NCI-H128 (cell line): ENCODE data around the gene GDPD5.
"Not testable (repeated sequence)": the region's sequence is repeated elsewhere in the genome, so short reads cannot be mapped to it uniquely, and the experiment has no call there.

Experiments
- DNase-seq: peaks from one replicate; lab custom pipeline; 2025; ENCODE audit not compliant: unreplicated experiment; lab: John Stamatoyannopoulos, UW

Gene GDPD5

DNA sequence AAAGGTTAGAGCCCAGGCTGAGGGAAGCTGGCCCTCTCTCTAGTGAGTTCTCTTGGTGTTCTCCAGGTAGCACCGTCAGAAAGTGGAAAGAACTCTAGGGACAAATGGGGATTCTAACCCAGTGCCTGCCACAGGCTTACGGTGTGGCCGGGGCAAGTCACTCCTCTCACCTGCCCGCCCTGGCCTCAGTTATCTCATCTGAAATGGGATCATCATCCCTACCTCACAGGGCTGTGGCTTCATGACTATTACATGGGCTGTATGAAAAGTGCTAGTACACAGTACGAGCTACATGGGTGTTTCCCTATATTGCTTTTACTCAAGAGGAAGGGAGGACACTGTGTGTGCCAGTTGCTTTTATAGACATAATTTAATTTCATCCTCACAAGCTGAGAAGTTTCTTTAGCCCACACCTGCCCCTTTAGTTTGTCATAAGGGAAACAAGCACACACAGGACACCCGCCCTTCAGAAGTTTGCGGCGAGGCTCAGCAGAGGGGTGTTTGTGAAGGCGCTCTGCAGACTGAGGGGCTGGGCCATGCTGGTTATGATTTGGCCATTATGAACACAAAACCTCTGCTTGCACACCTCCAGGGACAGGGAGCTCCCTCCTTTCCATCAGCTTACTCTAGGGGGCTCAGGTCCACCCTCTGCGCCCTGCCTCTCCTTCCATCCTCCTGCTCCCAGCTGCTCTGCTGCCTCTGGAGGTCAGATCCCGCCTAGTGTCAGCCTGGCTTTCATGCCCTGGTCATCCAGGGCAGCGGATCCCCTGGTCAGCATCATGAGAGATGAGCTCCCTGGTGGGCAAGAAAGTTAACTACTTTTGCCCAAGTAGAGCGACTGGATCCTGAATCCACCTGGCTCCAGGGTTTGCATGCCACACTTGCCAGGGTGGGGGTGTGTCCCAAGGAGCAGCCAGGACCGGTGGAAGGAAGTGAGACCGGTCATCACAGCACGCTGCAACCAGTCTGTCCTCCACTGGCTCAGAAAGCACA is 93.9 kb downstream of the GDPD5 start:
- no peak for DNase-seq

DNA sequence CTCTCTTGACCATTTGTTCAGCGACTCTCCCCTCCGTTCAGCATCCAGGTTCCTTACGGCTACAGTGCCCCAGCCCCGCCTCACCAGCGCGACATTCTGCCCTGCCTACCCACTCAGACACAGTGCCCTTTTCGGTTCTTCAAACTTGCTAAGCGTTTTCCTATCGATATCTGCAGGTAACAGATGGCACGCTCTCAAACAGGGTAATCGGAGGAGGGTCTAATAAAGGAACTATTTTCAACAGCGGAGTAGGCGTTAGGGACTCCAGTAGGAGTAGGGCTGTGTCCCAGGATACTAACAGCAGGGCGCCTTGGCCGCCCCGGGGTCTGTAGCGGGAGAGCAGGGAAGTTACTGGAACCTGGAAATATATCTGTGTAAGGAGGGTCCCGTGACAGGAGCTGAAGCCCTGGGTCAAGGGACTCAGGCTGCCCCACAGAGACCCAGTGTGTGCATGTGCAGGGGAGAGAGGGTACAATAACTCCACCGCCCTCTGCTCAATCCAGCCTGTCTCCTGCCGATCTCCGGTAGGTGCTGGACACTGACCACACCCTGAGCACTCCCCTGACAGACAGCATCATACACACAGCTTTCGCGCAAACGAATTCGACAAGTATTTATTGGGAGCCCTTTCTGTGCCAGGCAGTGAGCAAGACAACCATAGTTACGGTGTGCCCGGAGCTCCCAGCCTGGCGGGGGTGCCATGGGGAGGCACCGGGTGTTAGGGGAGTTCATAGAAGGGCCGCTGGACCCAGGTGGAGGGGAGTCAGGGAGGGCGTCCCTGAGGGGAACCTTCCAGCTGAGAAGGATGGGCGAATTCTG is 94.8 kb downstream of the GDPD5 start:
- DNase-seq: no peak

DNA sequence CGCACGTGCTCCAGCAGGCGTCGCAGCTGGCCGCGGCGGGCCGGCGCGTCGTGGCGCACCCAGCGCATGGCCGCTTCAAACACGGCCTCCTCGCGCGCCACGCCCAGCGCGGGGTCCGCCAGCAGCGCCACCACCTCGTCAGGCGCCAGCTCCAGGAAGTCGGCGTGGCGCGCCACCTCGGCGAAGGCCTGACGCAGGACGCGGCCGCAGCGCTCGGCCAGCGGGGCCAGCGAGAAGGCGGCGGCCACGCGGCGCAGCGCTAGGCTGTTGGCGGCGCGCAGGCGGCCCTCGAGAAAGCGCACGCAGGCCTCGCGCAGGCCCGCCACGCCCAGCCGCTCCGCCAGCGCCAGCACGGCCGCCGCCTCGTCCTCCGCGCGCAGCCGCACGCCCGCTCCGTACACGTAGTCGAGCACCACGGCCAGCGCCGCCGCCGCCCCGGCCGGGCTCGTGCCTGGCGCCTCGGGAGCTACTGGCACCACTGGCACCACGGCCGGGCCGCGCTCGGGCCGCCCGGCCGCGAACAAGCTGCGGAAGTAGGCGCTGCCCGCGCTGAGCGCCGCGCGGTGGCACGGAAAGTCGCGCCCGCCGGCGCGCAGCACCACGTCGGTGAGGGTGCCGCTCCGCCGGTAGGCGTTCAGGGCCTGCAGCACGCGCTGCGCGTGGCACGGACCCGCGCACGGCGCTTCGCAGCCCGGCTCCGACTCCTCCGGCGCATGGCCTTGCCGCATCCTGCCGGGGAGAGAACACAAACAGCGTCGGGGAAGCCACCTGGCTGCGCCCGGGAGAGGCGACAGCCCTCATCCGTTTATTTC is 95.6 kb downstream of the GDPD5 start:
- DNase-seq: no peak

DNA sequence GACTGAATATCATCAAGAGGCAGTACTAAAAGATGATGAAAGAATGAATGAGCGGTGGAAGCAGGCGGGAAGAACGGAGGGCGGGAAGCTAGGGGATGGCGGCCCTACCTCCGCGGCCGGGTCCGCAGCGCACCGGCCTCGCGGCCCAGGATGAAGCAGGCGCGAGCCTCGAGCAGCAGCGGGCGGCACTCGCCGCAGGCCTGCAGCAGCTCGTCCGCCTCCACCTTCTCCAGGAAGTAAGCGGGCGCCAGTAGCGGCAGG is 96.2 kb downstream of the GDPD5 start:
- no peak for DNase-seq

DNA sequence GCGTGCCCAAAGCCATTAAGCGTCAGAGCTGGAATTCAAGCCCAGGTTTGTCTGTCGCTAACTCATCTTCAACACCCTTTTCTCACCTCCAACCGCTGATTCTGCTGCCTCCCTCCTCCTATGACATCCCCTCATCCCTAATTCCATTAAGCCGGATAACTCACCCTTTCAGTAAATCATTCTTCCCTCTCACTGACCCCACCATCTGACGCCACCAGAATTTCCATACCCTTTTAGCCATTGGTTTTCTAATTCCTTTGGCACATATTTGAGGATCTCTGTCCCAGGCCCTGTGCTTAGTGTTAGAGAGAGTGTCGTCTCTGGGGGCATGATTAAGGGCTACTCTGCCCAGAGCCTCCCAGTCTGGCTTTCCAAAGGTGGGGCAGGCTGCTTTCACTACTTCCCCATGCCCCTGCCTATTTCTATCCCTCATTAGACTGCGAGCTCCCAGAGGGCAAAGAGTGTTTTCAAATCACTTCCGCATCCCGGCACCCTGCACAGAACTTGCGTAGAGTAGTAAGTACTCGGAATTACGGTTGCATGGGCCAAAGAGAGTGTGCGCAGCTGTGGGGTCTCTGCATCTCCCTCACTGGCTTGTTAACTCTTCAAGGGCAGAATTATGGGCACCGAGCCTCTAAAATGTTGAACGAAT is 96.6 kb downstream of the GDPD5 start:
- DNase-seq: no peak

DNA sequence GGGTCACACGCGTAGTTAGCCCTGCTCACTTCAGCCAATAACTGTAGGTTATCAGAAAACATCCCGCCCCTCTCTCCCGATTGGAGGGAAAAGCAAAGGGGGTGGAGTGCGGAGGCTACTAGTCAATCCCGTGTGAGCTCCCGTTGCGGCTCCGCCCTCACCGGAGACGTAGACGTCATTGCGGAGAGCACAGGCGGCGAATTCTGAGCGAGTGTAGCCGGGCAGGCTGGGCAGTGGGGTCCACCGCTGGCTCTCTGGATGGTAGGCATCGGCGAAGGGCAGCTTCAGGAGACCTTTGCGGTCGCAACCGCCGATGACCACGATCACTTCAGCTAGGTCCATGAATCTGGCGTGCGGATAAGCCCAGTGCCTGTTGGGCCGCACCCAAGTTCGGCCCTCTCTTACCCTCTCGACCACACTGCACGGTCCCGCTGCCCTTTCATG is 97.4 kb downstream of the GDPD5 start:
- no peak for DNase-seq

DNA sequence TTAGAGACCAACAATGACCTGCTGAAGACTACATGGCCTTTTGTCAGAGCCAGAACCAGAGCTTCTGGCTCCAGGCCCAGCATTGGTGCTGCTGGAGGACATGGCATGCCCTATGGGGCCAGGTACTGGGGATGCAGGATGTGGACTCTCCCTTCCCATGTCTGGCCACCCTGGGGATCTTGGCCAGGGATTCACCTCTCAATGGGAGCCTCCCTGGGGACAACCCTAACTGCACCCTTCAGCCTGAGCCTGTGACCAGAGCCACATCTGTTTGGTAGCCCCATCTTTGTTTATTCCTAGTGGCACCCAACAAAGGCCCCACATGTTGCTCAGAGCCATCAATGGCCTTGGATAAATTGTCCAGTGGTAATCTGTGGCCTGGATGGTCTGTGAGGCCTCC is 98.6 kb downstream of the GDPD5 start:
- no peak for DNase-seq

DNA sequence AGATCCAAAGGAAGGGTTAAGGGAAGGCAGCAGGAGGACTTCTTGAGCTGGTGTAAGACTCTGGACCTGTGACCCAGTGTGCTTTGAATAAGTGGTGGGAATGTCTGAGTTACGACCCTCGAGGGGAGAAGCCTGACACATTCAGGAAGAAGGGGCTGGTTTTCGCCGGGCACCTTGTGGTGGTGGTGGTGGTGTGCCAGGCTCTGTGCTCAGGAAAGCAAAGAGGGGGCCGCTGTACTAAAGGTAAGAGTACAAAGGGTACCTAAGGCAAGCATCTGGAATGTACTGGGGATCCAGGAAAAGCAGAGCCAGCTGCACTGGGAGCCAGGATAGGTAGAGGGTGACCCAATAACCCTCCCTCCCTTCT is 99.0 kb downstream of the GDPD5 start:
- no peak for DNase-seq

DNA sequence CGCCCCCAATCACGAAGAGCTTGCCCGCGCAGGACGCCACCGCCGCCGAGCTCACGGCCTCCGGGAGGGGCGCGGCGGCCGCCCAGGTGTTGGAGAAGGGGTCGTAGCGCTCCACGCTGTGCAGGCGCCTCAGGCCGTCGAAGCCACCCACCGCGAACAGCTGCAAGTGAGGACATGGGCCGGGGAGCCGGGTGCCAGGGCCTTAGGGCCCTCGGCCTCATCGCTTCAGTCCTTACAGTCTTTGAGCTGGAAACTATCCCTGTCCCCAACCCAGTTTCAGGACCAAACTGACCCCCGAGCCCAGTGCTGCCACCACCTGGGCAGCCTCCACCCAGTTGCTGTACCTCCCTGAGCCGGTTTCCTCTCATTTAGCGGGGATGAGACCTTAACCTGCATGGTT is 100.3 kb downstream of the GDPD5 start:
- DNase-seq: no peak

DNA sequence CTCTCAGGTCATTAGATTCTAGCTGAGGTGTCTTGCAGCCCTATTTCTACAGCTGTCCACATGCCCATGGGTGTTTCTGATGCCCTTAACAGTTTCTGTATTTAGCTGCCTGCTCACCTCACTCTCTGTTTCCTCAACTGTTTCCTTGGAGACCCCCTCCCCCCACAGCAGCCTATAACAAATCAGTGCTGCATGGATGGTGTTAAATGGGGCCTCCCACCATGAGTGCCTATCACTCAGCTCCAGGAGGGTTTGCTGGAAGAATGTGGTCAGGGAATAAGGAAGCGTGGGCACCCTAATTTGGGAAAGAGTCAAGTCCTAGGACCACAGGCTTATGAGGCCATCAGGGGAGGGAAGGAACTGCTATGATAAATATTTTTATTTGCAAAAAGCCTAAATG is 101.3 kb downstream of the GDPD5 start:
- no peak for DNase-seq

DNA sequence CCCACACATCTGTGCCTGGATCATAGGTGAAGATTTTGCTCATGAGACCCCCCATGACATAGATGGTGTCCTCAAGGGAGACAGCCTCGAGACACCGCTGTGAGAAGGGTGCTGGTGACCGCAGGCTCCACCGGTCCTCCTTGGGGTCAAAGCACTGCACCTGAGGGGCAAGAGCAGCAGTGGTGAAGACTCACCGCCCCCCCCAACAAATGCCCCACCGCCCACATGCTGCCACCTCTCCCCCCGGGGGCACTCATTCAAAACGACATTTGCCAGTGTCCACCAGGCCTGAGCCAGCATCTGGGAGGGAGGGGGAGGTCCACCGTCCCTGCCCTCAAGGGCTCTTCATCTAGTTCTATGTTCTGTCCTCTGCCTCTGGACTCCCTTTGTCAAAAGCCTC is 102.0 kb downstream of the GDPD5 start:
- DNase-seq: no peak

DNA sequence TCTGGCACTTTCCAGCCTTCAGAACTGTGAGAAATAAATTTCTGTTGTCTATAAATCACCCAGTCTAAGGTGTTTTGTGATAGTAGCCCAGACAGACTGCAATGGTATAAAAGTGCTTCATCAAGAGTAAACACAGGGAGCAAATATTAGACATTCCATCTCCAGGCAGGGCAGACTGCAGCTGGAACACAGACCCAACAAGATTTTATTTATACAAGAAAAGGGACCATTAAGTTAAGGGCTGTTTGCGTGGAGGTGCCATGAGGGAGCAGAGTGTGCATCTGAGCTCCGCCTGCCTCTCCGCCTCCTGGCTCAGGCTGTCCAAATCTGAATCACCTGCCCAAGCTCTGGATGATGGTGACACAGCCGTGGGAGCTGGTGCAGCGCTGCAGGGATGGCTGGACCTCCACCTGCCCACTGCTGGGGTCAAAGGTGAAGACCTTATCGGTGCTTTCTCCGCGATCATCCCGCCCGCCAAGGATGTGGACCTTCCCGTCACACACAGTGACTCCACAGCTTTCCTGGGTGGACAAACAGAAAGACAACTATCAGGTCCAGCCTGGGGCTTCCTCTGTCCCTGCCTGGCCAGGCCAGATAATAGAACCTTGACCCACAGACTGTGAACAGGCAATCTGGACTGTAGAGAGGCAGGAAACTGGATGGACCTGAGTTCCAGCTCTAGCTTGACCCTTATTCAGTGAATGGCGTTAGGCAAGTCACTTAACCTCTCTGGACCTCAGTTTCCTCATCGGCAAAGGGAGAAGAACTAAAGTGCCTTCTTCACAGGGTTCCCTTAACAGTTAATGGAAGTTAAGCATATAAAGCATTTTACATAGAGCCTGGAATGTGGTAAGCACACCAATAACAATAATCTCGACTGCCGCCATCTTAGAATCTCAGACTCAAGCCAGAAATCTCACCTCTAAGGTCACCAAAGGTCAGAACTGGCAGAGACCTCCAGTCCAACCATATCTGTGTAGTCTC is 103.2 kb downstream of the GDPD5 start:
- no peak for DNase-seq

DNA sequence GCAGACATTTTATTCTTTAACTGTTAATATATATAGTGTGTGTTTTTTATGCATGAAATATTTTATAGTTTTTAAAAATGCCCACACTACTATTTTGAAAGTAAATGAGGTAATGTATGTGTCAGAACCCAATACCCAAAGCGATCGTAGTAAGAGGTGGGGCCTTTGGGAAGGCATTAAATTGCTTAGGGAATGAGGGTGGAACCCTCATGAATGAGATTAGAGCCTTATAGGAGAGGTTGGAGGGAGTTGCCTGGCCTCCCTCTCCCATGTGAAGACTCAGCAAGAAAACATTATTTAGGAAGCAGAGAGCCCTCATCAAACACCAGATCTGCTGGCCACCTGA is 103.9 kb downstream of the GDPD5 start:
- no peak for DNase-seq

DNA sequence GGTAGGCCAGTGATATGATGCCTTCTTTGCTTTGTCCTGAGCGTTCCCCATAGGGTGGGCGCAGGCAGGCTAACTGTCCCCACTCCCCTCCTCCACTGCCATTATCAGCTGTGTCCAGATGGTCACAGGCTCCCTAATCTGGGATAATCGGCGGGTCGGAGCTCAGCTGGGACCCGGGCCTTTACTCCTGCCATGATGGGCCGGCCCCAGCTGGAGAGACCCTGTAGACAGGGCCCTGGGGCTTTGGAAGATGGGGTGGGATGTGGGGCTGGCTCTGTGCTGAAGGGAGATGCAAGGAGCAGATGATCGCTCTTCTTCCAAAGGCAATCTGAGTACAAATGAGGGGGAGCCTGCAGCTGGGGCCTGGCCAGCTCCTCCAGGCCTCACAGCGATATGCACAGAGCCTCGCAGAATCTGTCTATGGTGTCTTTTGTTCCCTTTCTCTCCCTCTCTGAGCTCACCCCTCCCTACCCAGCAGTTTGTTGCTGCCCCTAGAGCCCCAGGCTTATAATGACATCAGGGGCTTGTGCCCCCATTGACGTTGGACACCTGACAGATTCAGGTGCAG is 104.6 kb downstream of the GDPD5 start:
- no peak for DNase-seq

DNA sequence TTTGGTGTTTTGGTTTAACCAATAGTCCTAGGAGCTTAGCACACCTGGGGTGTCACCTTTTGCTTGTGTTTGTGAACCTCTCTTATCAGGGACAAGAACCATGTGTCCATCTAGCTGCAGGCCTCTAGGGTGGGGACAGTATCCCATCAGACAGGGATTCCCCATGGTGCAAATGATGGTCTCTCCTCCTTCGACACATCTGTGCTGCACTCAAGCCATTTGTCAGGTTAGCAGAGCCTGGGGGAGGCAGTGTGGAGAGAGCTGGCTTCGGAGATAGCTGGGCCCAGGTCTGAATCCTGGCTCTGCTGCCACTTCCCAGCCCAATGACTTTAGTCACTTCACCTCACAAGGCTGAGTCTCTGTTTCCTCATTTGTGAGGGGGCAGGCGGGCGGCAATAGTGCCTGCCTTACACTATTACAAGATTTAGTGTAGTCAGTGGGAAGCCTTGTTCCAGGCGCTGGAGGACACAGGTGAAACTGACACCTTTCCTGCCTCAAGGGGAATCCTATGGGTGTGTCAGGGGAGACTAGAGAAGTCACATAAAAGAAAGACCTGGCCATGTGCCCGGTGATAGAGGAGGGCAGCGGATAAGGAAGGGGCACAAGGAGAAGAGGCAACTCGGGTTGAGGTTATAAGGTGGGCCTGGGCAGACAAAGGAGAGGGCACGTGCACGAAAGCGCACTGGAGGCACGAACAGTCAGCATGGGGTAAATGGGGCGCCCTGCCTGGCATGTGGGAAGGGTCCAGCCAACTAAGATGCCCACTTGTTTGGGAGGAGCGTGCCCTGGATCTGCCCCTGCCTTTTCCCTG is 105.3 kb downstream of the GDPD5 start:
- no peak for DNase-seq

DNA sequence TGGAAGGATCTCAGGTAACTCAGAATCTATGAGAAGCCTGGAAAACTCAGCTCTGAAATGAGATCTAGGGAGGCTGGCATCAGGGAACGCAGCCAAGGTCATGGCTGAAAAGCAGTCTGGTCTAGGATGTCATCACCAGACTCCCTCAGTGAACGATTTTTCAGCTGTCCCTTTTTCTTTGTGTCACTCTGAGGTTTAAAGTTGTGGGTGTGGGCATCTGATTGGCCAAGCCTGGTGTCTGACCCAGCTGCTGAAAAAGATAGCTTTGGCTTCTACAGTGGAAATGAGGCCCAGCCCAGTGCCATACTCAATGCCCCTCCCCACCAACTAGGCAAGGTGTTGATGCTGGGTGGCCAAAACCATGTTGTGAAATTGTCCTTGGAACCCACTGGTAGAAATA is 111.9 kb downstream of the GDPD5 start:
- no peak for DNase-seq

DNA sequence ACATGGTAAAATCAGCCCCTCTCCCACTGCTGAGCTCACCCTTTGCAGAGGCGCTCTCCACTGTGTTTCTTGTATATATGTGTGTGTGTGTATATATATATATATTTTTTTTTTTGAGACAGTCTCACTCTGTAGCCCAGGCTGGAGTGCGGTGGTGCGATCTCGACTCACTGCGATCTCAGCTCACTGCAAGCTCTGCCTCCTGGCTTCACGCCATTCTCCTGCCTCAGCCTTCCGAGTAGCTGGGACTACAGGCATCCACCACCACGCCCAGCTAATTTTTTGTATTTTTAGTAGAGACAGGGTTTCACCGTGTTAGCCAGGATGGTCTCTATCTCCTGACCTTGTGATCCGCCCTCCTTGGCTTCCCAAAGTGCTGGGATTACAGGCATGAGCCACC is 112.6 kb downstream of the GDPD5 start:
- not testable (repeated sequence) for DNase-seq

DNA sequence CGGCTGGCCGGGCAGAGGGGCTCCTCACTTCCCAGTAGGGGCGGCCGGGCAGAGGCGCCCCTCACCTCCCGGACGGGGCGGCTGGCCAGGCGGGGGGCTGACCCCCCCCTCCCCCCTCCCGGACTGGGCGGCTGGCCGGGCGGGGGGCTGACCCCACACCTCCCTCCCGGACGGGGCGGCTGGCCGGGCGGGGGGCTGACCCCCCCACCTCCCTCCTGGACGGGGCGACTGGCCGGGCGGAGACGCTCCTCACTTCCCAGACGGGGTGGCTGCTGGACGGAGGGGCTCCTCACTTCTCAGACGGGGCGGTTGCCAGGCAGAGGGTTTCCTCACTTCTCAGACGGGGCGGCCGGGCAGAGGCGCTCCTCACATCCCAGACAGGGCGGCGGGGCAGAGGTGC is 115.8 kb downstream of the GDPD5 start:
- DNase-seq: not testable (repeated sequence)

DNA sequence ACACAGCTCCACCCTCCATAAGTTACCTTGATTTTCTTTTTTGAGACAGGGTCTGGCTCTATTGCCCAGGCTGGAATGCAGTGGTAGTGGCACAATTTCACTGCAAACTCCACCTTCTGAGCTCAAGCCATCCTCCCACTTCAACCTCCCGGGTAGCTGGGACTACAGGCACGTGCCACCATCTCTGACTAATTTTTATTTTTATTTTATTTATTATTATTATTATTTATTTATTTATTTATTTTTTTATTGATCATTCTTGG is 116.9 kb downstream of the GDPD5 start:
- DNase-seq: no peak
